Measurements from ENCODE around the gene AIDA.
A peak's percentile ranks its signal among the peaks of the same experiment; 100 is the strongest.

Gene AIDA

GRCh38 chr1:222620566-222620965 lies 91.7 kb downstream of the AIDA start:
- Histone ChIP-seq H3K36me3 (peaks cover 19 to 39% (median 22%) of the 10 kb centered on the region in 3 donors), H3K27me3 (no peaks in the 10 kb centered on the region), H3K4me3 (no peak overlapping the region), H3K9me3 (no peaks in the 10 kb centered on the region), H3K4me1 (peaks cover 0 to 18% (median 9%) of the 10 kb centered on the region in 4 donors), H3K27ac (no peak overlapping the region)
- no peak for TF ChIP-seq CTCF (IDR thresholded peaks at IDR 0.05)
- intact Hi-C loops (cut with DNase I; ENCODE audit: low total_unique reads) = no loop called here
- DNase-seq = no peak

- intact Hi-C loops (cut with DNase I; ENCODE audit: low total_unique reads) = loop anchor here (5.0 kb wide), 1 partner anchor 152 kb away; no protein-coding TSS in a partner anchor
- H3K36me3 ChIP-seq = peaks cover 4 to 24% (median 9%) of the 10 kb centered on the region in 3 donors
- H3K4me3 ChIP-seq = peak overlapping the region; percentile 98 to 100
- H3K9me3 ChIP-seq = no peaks in the 10 kb centered on the region
- peaks cover 0 to 18% (median 9%) of the 10 kb centered on the region in 4 donors for H3K4me1 ChIP-seq
- TF ChIP-seq CTCF (IDR thresholded peaks at IDR 0.05) = no peak
- DNase-seq = peak in 1 of 2 donors; percentile 29
- H3K27ac ChIP-seq = peak overlapping the region; percentile 92
- H3K27me3 ChIP-seq = no peaks in the 10 kb centered on the region
Measured at GRCh38 chr1:222618880-222619596, 93.3 kb downstream of the AIDA start.

Measured in tibial artery (tissue), 4 donors.